ENCODE measurements around the gene UNC13A. TPM values are rescaled to one million over a fixed set of nuclear protein-coding genes. Genes with fewer than 3 reads are reported as not detected.
A peak's percentile ranks its signal among the peaks of the same experiment; 100 is the strongest.

UNC13A gene
- total RNA-seq, 1 experiment from 2014 or later = 5.8 TPM

GRCh38 chr19:17676295-17676694, 11.9 kb downstream of the UNC13A start:
- intact Hi-C loops (cut with micrococcal nuclease; ENCODE audit: unreplicated experiment) = no loop called here

GRCh38 chr19:17673937-17674799, 14.0 kb downstream of the UNC13A start:
- no peaks in the 10 kb centered on the region for H3K27me3 ChIP-seq (replicated peaks; ENCODE audit: insufficient read depth, low read depth, low read length, poor library complexity)
- intact Hi-C loops (cut with micrococcal nuclease; ENCODE audit: unreplicated experiment) = no loop called here
- no peak overlapping the region for H3K27ac ChIP-seq (ENCODE audit: low read depth, low read length, poor library complexity, severe bottlenecking)
- ChIA-PET CTCF (no interaction called here), POLR2A (ENCODE audit: low non-redundant PET) (interaction anchor here (0.5 kb wide), 1 partner anchor 195 kb away, joined by 5 read pairs; no protein-coding TSS in a partner anchor)
- no peak overlapping the region for H3K4me3 ChIP-seq (ENCODE audit: low read depth, low read length, poor library complexity, severe bottlenecking)
- no peaks in the 10 kb centered on the region for H3K4me1 ChIP-seq (ENCODE audit: insufficient read depth, low read length, poor library complexity, severe bottlenecking)
- no TSS peak for BruUV-seq (replicated peaks)
- H3K9me3 ChIP-seq (ENCODE audit: low read depth, low read length, poor library complexity, severe bottlenecking) = no peaks in the 10 kb centered on the region
- TF ChIP-seq CTCF (conservative IDR thresholded peaks at IDR 0.05; ENCODE audit: low read depth, low read length) (no peak), EZH2 (IDR thresholded peaks at IDR 0.05; ENCODE audit: borderline replicate concordance, low read depth, low read length, poor library complexity, severe bottlenecking) (no peak)
- no peak for DNase-seq (ENCODE audit: low spot score)
- H3K36me3 ChIP-seq (ENCODE audit: insufficient read depth, low read length, poor library complexity, severe bottlenecking) = no peaks in the 10 kb centered on the region

More at GRCh38 chr19:17676295-17676694, 11.9 kb downstream of the UNC13A start:
- H3K4me1 ChIP-seq (ENCODE audit: insufficient read depth, low read length, poor library complexity, severe bottlenecking) = peaks cover 5% of the 10 kb centered on the region
- H3K27ac ChIP-seq (ENCODE audit: low read depth, low read length, poor library complexity, severe bottlenecking) = no peak overlapping the region
- H3K36me3 ChIP-seq (ENCODE audit: insufficient read depth, low read length, poor library complexity, severe bottlenecking) = no peaks in the 10 kb centered on the region
- no peak for DNase-seq (ENCODE audit: low spot score)
- no peaks in the 10 kb centered on the region for H3K27me3 ChIP-seq (replicated peaks; ENCODE audit: insufficient read depth, low read depth, low read length, poor library complexity)
- H3K4me3 ChIP-seq (ENCODE audit: low read depth, low read length, poor library complexity, severe bottlenecking) = no peak overlapping the region
- H3K9me3 ChIP-seq (ENCODE audit: low read depth, low read length, poor library complexity, severe bottlenecking) = no peaks in the 10 kb centered on the region
- BruUV-seq (replicated peaks) = no TSS peak
- ChIA-PET POLR2A (ENCODE audit: low non-redundant PET) (interaction anchor here (0.5 kb wide), 1 partner anchor 52 kb away, joined by 5 read pairs; no protein-coding TSS in a partner anchor), CTCF (no interaction called here)
- TF ChIP-seq CTCF (conservative IDR thresholded peaks at IDR 0.05; ENCODE audit: low read depth, low read length) = no peak
- TF ChIP-seq EZH2 (IDR thresholded peaks at IDR 0.05; ENCODE audit: borderline replicate concordance, low read depth, low read length, poor library complexity, severe bottlenecking) = no peak

- no peaks in the 10 kb centered on the region for H3K36me3 ChIP-seq (ENCODE audit: insufficient read depth, low read length, poor library complexity, severe bottlenecking)
- CTCF ChIA-PET = no interaction called here
- H3K4me1 ChIP-seq (ENCODE audit: insufficient read depth, low read length, poor library complexity, severe bottlenecking) = no peaks in the 10 kb centered on the region
- TF ChIP-seq EZH2 (IDR thresholded peaks at IDR 0.05; ENCODE audit: borderline replicate concordance, low read depth, low read length, poor library complexity, severe bottlenecking) (no peak), CTCF (conservative IDR thresholded peaks at IDR 0.05; ENCODE audit: low read depth, low read length) (no peak)
- DNase-seq (ENCODE audit: low spot score) = peak; percentile 56
- intact Hi-C loops (cut with micrococcal nuclease; ENCODE audit: unreplicated experiment) = no loop called here
- H3K27ac ChIP-seq (ENCODE audit: low read depth, low read length, poor library complexity, severe bottlenecking) = no peak overlapping the region
- POLR2A ChIA-PET (ENCODE audit: low non-redundant PET) = no interaction called here
- H3K9me3 ChIP-seq (ENCODE audit: low read depth, low read length, poor library complexity, severe bottlenecking) = no peaks in the 10 kb centered on the region
- BruUV-seq (replicated peaks) = no TSS peak
- H3K27me3 ChIP-seq (replicated peaks; ENCODE audit: insufficient read depth, low read depth, low read length, poor library complexity) = no peaks in the 10 kb centered on the region
- no peak overlapping the region for H3K4me3 ChIP-seq (ENCODE audit: low read depth, low read length, poor library complexity, severe bottlenecking)
These were observed 16.2 kb downstream of the UNC13A start for GRCh38 chr19:17671906-17672305.
